Dendritic cell treated with granulocyte-macrophage colony-stimulating factor and Interleukin-4, amounts not matched to agents 40 ng/mL and 50 ng/mL, for 4 days (primary cell): ENCODE measurements around the gene PHF19.
A peak's percentile ranks its signal among the peaks of the same experiment; 100 is the strongest.

Experiments
- H3K27ac Mint-ChIP-seq: one replicate; pipeline ENCODE4 v1.8.0; 2022; ENCODE audit warnings: mild to moderate bottlenecking, mixed read lengths
- H3K27me3 Mint-ChIP-seq: one replicate; pipeline ENCODE4 v1.8.0; 2022; ENCODE audit warnings: mild to moderate bottlenecking, mixed read lengths
- H3K36me3 Mint-ChIP-seq: one replicate; pipeline ENCODE4 v1.8.0; 2022; ENCODE audit warnings: low read depth, mixed read lengths
- H3K4me1 Mint-ChIP-seq: one replicate; pipeline ENCODE4 v1.8.0; 2022; ENCODE audit warnings: low read depth, mixed read lengths
- H3K4me3 Mint-ChIP-seq: one replicate; pipeline ENCODE4 v1.8.0; 2022; ENCODE audit warnings: mild to moderate bottlenecking, moderate library complexity, mixed read lengths
- H3K9me3 Mint-ChIP-seq: one replicate; pipeline ENCODE4 v1.8.0; 2022; ENCODE audit warnings: mixed read lengths
- intact Hi-C: fragments of 100-400 bp; cut with micrococcal nuclease; formaldehyde crosslinking; loops from one replicate; pipeline ENCODE4 v1.15.0; 2022

Gene PHF19

DNA sequence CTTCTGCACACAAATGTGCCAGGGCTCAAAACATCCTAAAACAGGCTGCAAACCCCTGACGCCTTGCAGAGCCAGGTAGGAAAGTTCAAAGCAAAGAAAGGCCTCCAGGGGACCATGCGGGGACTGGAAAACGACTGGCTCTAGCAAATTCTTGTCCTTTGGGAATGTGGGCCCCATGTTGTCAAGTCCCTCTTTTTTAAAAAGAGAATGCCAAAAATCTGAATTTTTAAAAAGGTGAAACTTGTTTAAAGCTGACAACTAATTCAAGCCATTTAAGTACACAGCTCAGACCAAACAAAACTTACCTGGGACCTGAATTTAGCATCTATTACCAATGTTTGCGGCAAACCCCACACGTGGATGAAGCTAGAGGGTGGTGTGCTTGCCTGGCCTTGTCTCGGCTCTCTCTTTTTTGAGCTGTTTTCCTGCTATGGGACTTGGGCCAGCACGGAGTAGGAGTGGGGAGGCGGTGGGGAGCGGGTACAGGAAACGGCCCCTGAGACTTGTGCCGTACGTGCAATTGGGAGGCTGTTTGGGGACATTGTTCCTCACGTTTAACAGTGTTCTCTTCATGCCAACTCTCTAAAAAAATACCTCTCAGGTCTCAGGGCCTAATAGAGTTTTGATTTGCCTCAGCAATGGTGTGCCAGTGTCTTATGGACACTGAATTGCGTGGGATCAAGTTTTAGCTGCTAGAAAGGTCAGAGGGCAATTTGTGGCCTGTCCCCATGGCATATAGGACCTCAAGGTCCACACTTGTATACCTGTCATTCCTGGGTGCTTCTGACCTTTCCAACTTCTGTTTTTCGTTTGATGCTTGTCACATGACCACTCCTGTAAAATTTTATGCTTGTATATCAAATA, 15.1 kb upstream of the PHF19 start:
- intact Hi-C loops: no loop called here
- no peak overlapping the region for H3K27ac Mint-ChIP-seq
- no peaks in the 10 kb centered on the region for H3K36me3 Mint-ChIP-seq
- H3K9me3 Mint-ChIP-seq: no peaks in the 10 kb centered on the region
- no peaks in the 10 kb centered on the region for H3K27me3 Mint-ChIP-seq
- H3K4me1 Mint-ChIP-seq: peaks cover 28% of the 10 kb centered on the region
- no peak overlapping the region for H3K4me3 Mint-ChIP-seq

DNA sequence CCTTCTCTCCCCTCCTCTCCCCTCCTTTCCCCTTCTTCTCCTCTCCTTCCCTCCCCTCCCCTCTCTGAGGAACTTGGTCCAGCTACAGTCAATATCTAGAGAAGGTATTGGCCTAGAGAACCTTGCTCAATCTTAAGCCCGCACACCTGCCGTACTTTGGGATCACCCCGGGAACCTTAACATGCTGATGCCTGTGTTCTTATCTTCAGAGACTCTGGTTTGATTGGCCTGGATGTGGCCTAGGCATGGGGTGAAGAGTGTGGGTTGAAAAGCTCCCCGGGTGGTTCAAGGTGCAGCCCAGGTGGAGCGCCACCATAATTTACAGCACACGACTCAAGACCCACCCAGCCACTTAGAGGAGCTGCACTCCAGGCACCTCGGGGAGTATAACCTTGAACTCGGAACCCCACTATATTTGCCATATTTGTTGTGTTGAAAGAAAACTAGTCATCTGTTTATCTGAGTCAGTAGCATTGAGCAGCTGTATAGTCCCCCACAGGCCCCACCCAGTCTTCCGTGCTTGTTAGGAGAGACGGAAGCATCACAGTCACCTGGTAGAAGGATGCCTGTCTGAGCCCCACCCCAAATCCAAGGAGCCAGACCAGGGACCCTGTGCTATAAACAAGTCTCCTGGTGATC, 14.4 kb upstream of the PHF19 start:
- no peaks in the 10 kb centered on the region for H3K36me3 Mint-ChIP-seq
- H3K4me1 Mint-ChIP-seq: peaks cover 24% of the 10 kb centered on the region

DNA sequence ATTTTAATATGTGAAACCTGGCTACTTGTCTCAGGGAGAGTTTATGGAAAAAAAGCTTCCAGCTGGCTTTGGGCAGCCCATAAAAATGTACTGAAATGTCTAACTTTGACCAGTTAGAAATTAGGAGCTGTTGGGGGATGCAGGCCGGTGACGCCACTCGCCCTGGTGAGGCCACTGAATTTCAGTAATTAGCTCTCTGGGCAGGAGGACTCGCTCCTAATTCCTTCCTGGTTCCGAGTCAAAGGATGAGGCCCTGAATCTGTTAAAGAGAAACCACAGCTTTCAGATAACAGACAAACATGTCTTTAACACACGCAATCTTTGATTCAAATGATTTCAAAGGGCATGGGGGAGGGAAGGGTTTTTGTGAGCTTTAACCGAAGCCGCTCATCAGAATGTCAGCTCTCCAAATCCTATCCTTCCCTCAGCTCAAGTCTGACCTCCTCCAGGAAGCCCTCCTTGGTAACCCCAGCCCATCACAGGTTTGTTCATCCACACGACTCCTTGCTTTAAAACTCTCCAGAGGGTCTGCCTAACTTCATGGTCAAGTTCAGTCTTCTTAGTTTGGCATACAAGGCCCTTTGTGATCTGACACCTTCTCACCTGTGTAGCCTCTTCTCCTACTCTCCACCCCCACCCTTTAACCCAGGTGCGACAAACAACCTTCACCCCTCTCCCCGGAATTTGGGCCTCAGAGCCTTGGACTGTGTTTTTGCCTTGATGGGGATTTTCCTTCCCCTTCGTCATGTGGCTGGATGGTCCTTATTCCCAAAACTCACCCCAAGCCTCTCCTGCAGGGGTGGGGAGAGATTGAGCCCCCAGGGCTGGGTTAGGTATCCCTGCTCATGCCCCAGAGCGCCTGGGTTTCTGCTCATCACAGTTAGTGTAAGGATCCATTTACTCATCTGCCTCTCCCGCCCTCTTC, 13.6 kb upstream of the PHF19 start:
- H3K4me1 Mint-ChIP-seq: peaks cover 31% of the 10 kb centered on the region

More for the DNA sequence above, 14.4 kb upstream of the PHF19 start:
- no peaks in the 10 kb centered on the region for H3K9me3 Mint-ChIP-seq
- intact Hi-C loops: no loop called here
- H3K4me3 Mint-ChIP-seq: no peak overlapping the region
- no peak overlapping the region for H3K27ac Mint-ChIP-seq
- H3K27me3 Mint-ChIP-seq: no peaks in the 10 kb centered on the region

DNA sequence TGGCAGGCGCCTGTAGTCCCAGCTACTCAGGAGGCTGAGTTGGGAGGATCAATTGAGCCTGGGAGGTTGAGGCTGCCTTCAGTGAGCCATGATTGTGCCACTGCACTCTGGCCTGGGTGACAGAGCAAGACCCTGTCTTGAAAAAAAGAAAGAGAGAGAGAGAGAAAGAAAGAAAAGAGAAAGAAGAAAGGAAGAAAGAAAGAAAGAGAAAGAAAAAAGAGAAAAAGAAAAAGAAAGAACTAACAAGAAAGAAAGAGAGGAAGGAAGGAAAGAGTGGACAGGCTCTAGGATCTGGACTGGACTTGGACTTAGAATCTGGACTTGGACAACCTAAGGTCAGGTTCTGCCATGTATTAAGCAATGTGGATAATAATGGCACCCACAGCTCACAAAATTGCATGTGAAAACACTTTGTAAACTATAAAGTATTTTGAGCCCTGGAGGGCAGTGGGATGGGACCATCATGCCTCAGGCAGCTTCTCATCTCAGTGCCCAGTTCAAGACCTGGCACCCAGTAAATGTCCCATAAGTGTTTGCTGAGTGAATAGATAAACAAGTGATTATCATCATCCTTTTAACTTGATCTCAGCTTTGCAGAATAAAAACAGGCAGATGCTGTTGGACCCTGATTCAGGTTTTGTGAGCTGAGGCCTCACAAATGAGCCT, 12.8 kb upstream of the PHF19 start:
- Mint-ChIP-seq H3K9me3 (no peaks in the 10 kb centered on the region), H3K27me3 (peaks cover 3% of the 10 kb centered on the region), H3K4me3 (no peak overlapping the region), H3K27ac (no peak overlapping the region), H3K36me3 (no peaks in the 10 kb centered on the region), H3K4me1 (peaks cover 31% of the 10 kb centered on the region)
- intact Hi-C loops: no loop called here

More for the DNA sequence above, 13.6 kb upstream of the PHF19 start:
- H3K36me3 Mint-ChIP-seq: no peaks in the 10 kb centered on the region
- H3K4me3 Mint-ChIP-seq: no peak overlapping the region
- intact Hi-C loops: no loop called here
- H3K27me3 Mint-ChIP-seq: peaks cover 3% of the 10 kb centered on the region
- H3K9me3 Mint-ChIP-seq: no peaks in the 10 kb centered on the region
- no peak overlapping the region for H3K27ac Mint-ChIP-seq

DNA sequence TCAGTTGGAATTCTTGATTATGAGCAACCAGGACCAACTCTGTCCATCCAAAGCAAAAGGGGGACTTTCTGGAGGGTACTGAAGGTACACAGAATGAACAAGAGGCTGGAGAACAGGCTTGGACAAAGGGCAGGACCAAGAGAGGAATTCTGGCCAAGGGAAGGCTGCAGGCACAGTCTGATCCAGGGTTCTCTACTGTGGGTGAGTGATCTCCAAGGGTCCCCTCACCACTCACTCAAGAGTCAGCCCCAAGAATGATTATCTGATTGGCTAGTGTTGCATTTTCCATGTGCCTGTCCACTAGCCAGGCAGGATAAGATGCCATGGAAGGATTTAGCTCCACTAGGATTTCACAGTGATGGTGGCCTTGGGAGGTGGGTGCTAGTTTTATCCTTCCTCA, 11.6 kb upstream of the PHF19 start:
- intact Hi-C loops: no loop called here
- H3K9me3 Mint-ChIP-seq: no peaks in the 10 kb centered on the region
- H3K27me3 Mint-ChIP-seq: peaks cover 3% of the 10 kb centered on the region
- no peaks in the 10 kb centered on the region for H3K36me3 Mint-ChIP-seq
- no peak overlapping the region for H3K4me3 Mint-ChIP-seq
- no peak overlapping the region for H3K27ac Mint-ChIP-seq
- H3K4me1 Mint-ChIP-seq: peaks cover 31% of the 10 kb centered on the region

DNA sequence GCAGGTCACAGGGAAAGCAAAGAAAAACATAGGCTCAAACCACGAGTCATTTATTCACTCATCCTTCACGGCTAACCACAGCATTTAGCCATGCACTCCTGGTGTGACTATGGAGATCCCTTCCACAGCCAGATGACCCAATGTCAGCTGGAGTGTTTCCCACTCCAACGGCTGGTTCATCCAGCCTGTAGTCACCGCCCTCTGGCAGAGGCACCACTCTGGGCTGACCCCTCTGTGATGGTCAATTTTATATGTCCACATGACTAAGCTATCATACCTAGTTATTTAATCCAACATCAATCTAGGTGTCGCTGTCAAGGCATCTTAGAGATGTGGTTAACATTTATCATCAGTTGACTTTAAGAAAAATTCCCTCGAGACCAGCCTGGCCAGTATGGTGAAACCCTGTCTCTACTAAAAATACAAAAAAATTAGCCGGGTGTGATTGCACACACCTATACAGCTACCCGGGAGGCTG, 9.5 kb upstream of the PHF19 start:
- Mint-ChIP-seq H3K4me3 (no peak overlapping the region), H3K4me1 (peaks cover 16% of the 10 kb centered on the region)

DNA sequence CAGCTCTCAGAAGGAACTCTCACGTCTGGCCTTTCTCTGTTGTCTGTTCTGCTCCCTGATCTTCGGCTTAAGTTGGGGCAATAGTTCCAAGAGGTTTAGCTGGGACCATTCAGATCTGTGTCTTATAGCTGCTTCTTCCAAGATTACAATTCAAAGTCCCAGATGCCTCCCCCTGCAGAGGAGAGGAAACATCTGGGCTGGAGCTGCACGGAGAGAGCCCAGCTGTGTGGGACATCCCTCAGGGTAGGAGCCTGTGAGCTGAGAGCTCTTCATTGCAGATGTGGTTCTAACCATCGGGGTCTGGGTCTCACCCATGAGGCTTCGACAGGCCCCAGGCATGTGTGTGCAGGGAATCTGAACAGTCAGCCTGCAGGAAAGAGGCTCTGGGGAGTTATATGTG, 9.0 kb upstream of the PHF19 start:
- H3K27ac Mint-ChIP-seq: no peak overlapping the region
- H3K27me3 Mint-ChIP-seq: peaks cover 9% of the 10 kb centered on the region
- H3K9me3 Mint-ChIP-seq: no peaks in the 10 kb centered on the region
- H3K4me1 Mint-ChIP-seq: peaks cover 15% of the 10 kb centered on the region
- intact Hi-C loops: no loop called here
- no peak overlapping the region for H3K4me3 Mint-ChIP-seq
- H3K36me3 Mint-ChIP-seq: no peaks in the 10 kb centered on the region

More for the DNA sequence above, 9.5 kb upstream of the PHF19 start:
- Mint-ChIP-seq H3K27ac (no peak overlapping the region), H3K9me3 (no peaks in the 10 kb centered on the region), H3K36me3 (no peaks in the 10 kb centered on the region), H3K27me3 (peaks cover 7% of the 10 kb centered on the region)
- intact Hi-C loops: no loop called here

DNA sequence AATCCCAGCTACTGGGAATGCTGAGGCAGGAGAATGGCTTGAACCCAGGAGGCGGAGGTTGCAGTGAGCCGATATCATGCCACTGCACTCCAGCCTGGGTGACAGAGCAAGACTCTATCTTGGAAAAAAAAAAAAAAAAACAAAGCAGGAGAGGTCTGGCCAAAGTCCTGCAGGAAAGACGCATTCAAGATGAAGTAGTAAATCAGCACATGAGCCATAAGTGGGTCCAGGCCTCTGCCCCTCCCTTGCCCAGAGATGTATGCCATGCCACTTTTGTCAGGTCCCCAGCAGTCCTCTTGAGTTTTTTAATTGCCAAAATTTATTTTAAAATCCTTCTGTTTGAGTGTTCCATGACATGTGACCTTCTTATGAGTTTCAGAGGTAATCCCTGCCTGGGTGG, 8.5 kb upstream of the PHF19 start:
- H3K4me1 Mint-ChIP-seq: peaks cover 10% of the 10 kb centered on the region
- H3K9me3 Mint-ChIP-seq: no peaks in the 10 kb centered on the region
- no peak overlapping the region for H3K27ac Mint-ChIP-seq
- no peak overlapping the region for H3K4me3 Mint-ChIP-seq
- intact Hi-C loops: no loop called here
- H3K36me3 Mint-ChIP-seq: no peaks in the 10 kb centered on the region
- peaks cover 9% of the 10 kb centered on the region for H3K27me3 Mint-ChIP-seq

DNA sequence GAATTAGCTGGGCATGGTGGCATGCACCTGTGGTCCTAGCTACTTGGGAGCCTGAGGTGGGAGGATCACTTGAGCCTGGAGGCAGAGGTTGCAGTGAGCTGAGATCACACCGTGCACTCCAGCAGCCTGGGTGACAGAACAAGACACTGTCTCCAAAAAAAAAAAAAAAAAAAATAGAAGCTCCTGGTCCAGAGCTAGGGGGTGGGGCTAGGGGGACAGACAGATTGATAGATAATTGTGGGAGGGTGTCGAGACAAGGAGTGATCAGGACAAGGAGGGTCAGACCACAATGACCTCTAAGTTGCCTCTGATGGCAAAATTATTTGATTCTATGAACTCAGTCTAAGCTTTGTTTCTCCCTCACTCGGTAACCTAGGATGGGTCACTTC, 6.6 kb upstream of the PHF19 start:
- peaks cover 10% of the 10 kb centered on the region for H3K4me1 Mint-ChIP-seq
- peaks cover 9% of the 10 kb centered on the region for H3K27me3 Mint-ChIP-seq
- intact Hi-C loops: no loop called here
- H3K36me3 Mint-ChIP-seq: no peaks in the 10 kb centered on the region
- H3K27ac Mint-ChIP-seq: no peak overlapping the region
- no peak overlapping the region for H3K4me3 Mint-ChIP-seq
- H3K9me3 Mint-ChIP-seq: no peaks in the 10 kb centered on the region

DNA sequence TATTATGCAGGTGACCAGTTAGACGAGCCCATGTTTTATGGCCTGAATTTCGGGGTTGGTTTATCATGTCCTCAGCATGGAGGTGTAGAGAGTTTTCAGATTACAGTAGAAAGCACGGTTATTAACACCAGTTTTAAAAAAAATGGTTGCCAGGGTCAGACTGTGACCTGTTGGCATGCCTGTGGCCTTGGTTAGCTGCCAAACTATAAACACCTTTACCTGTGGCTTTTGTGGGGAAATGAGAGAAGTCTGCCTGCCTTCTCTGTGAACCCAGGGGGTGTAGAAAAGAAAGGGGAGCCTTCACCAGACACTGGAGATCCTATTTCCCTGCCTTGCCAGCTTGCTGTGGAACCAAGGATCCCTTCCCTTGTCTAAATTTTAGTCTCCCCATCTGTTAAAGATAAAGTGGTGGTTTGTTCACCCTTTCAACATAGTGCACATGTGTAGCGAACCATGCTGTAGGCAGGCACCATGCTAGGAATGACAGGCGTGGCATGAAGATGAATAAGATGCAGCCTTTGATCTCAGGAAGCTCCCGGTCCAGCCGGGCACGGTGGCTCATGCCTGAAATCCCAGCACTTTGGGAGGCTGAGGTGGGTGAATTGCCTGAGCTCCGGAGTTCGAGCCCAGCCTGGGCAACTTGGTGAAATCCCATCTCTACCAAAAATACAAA, 6.1 kb upstream of the PHF19 start:
- Mint-ChIP-seq H3K9me3 (no peaks in the 10 kb centered on the region), H3K27ac (no peak overlapping the region), H3K4me3 (no peak overlapping the region), H3K27me3 (peaks cover 9% of the 10 kb centered on the region), H3K4me1 (peaks cover 16% of the 10 kb centered on the region), H3K36me3 (no peaks in the 10 kb centered on the region)
- intact Hi-C loops: no loop called here

DNA sequence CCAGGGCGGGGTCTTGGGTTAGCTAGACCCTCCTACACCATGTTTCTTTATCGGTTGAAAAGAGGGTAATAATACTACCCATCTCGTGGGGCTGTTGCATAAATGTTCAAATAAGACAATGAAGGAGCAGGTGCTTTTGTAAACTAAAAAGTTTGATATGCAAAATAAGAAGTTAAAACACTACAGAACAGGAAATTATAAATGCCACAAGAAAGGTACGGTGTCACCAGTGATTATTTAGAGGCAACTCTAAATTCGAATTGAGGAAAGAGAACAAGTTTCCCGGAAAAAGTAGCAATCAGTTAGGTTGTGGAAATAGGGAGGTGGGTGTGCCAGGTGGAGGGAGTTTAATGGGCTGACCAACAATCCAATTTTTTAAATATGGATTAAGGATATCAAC, 2.5 kb upstream of the PHF19 start:
- no peaks in the 10 kb centered on the region for H3K9me3 Mint-ChIP-seq
- intact Hi-C loops: no loop called here
- H3K4me1 Mint-ChIP-seq: peaks cover 25% of the 10 kb centered on the region
- H3K4me3 Mint-ChIP-seq: no peak overlapping the region
- peaks cover 6% of the 10 kb centered on the region for H3K27me3 Mint-ChIP-seq
- no peak overlapping the region for H3K27ac Mint-ChIP-seq
- H3K36me3 Mint-ChIP-seq: peaks cover 3% of the 10 kb centered on the region

DNA sequence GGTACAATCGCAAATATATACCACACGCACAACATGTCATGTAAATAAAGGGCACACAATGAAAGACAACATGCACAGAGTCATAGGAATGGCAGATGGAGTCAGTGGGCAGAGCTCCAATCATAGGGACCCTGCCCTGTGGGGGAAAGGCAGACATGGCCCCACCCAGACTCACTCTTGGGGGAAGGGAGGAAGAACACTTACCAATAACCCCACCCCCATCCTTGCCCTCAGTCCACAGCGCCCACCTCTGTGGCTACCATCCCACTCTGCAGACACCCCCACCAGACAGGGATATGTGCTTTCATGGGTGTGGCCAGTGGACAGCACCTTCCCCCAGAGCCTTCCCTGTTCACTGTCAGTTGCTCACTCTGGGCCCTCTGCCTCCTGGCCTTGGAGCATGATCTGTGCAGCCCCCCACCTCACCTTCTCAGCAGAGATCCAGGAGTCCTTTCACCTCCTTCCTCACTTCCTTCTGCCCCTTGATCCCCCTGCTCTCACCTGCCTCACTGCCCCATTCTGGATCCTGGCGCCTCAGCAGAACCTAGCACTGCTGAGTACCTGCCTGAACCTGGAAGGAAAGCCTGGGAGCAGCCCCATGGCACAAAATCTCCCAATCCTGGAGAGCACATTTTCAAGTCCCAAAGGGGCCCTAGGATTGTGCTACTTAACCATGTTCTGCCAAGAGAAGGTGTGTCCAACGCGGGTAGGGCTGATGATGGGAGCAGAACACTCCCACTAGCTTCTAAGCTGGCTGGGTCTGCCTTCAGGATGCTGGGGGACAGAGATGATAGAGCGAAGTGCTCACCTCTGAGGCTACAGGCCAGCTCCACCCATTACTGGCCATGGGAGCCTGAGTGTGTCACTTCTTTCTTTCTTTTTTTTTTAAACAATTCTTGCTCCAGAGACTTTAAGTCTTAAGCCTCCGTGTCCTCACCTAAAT, 1.5 kb upstream of the PHF19 start:
- H3K27ac Mint-ChIP-seq: peak overlapping the region; percentile 82
- H3K4me1 Mint-ChIP-seq: peaks cover 25% of the 10 kb centered on the region
- intact Hi-C loops: no loop called here
- H3K27me3 Mint-ChIP-seq: peaks cover 6% of the 10 kb centered on the region
- H3K9me3 Mint-ChIP-seq: no peaks in the 10 kb centered on the region
- no peak overlapping the region for H3K4me3 Mint-ChIP-seq
- H3K36me3 Mint-ChIP-seq: peaks cover 13% of the 10 kb centered on the region
